PC-3 (cell line): ENCODE data around the gene TTLL12. TPM values are rescaled to one million over a fixed set of nuclear protein-coding genes. Genes with fewer than 3 reads are reported as not detected.
A peak's percentile ranks its signal among the peaks of the same experiment; 100 is the strongest.

Experiments
- ATAC-seq: fragments of 200-7000 bp; cut with Tn5 transposase; 2 replicates; pipeline ENCODE4 v1.9.1; 2020; ENCODE audit warnings: mild to moderate bottlenecking, moderate library complexity
- BruUV-seq: library from RNA; stranded (reverse); fragments of 400-500 nt; replicated peaks from 2 replicates; lab custom pipeline; 2021; lab: Mats Ljungman, UMichigan
- CTCF ChIA-PET: fragments of 300-600 bp; sonication (Branson Sonifier 250); formaldehyde crosslinking; loops from one replicate; lab custom pipeline; 2022; ENCODE audit warnings: antibody characterized with exemption; lab: Charles Lee
- POLR2A ChIA-PET: fragments of 300-600 bp; sonication (Branson Sonifier 250); formaldehyde crosslinking; loops from one replicate; lab custom pipeline; 2022; ENCODE audit warnings: antibody characterized with exemption; ENCODE audit not compliant: unreplicated experiment; lab: Charles Lee
- DNase-seq: peaks from one replicate; pipeline ENCODE4 v3.0.0-alpha.2; 2015
- H2AFZ ChIP-seq: fragments of 300-600 bp; sonication (generic); 2 replicates; pipeline ENCODE4 v1.6.0; 2016; ENCODE audit warnings: antibody characterized with exemption, low read length
- H3F3A ChIP-seq: fragments of 300-600 bp; sonication (generic); one replicate; pipeline ENCODE4 v1.6.0; 2017; ENCODE audit warnings: antibody characterized with exemption, low read length, control low read depth, mild to moderate bottlenecking; ENCODE audit not compliant: unreplicated experiment
- H3K27ac ChIP-seq: fragments of 300-600 bp; sonication (generic); 2 replicates; pipeline ENCODE4 v1.5.1; 2016; ENCODE audit warnings: mild to moderate bottlenecking, low read length
- H3K27me3 ChIP-seq: fragments of 300-600 bp; sonication (generic); 2 replicates; pipeline ENCODE4 v1.6.1; 2016; ENCODE audit warnings: low read length, mixed read lengths
- H3K36me3 ChIP-seq: fragments of 300-600 bp; sonication (generic); 2 replicates; pipeline ENCODE4 v1.6.1; 2016; ENCODE audit warnings: low read depth, mixed run types, low read length, mixed read lengths
- H3K4me1 ChIP-seq: fragments of 300-600 bp; sonication (generic); 2 replicates; pipeline ENCODE4 v1.5.1; 2016; ENCODE audit warnings: low read length; ENCODE audit not compliant: insufficient read depth
- H3K4me2 ChIP-seq: fragments of 300-600 bp; sonication (generic); 2 replicates; pipeline ENCODE4 v1.6.0; 2016; ENCODE audit warnings: low read length
- H3K4me3 ChIP-seq: fragments of 300-600 bp; sonication (generic); 2 replicates; pipeline ENCODE4 v1.5.1; 2016; ENCODE audit warnings: mild to moderate bottlenecking, low read length, mixed read lengths
- H3K79me2 ChIP-seq: fragments of 300-600 bp; sonication (generic); 2 replicates; pipeline ENCODE4 v1.6.1; 2017; ENCODE audit warnings: low read length, mixed read lengths
- H3K9ac ChIP-seq: fragments of 300-600 bp; sonication (generic); 2 replicates; pipeline ENCODE4 v1.6.0; 2016; ENCODE audit warnings: mild to moderate bottlenecking, low read length
- H3K9me2 ChIP-seq: fragments of 300-600 bp; sonication (generic); replicated peaks from 2 replicates; pipeline ENCODE4 v1.6.1; 2016; ENCODE audit warnings: mixed run types, low read length, mixed read lengths
- H3K9me3 ChIP-seq: fragments of 300-600 bp; sonication (generic); 2 replicates; pipeline ENCODE4 v1.6.1; 2016; ENCODE audit warnings: low read length, mixed read lengths
- H4K20me1 ChIP-seq: fragments of 300-600 bp; sonication (generic); 2 replicates; pipeline ENCODE4 v1.6.1; 2016; ENCODE audit warnings: low read length, mixed read lengths
- CTCF ChIP-seq: fragments of 300-600 bp; sonication (generic); conservative IDR thresholded peaks from 2 replicates; pipeline ENCODE4 v1.5.1; 2017; ENCODE audit warnings: antibody characterized with exemption, low read depth, mild to moderate bottlenecking, low read length
- EZH2 ChIP-seq: fragments of 300-600 bp; sonication (generic); IDR thresholded peaks from one replicate; pipeline ENCODE4 v1.6.1; 2017; ENCODE audit warnings: antibody characterized with exemption, mild to moderate bottlenecking, low read length; ENCODE audit not compliant: unreplicated experiment
- EZH2phosphoT487 ChIP-seq: fragments of 300-600 bp; sonication (generic); IDR thresholded peaks from 2 replicates; pipeline ENCODE4 v1.6.1; 2018; ENCODE audit warnings: mild to moderate bottlenecking, antibody characterized with exemption, low read length, borderline replicate concordance
- intact Hi-C: fragments of 100-400 bp; cut with micrococcal nuclease; formaldehyde crosslinking; loops from 2 replicates; pipeline ENCODE4 v1.9.0; 2023
- total RNA-seq: library from RNA; depleted of rRNA; stranded (reverse); fragments of >200 nt; gene quantifications from 2 replicates; pipeline ENCODE4 v1.2.3, GENCODE V29; 2014

Gene TTLL12
- total RNA-seq, 1 experiment from 2014 or later: 48.9 TPM

GRCh38 chr22:43166132-43166930 lies 20.6 kb downstream of the TTLL12 start:
- no peak for TF ChIP-seq EZH2
- no peak for TF ChIP-seq EZH2phosphoT487
- TF ChIP-seq CTCF: no peak
- ATAC-seq: no peak
- ChIA-PET POLR2A (interaction anchor here (0.6 kb wide), 1 partner anchor 58 kb away, joined by 12 read pairs; no protein-coding TSS in a partner anchor), CTCF (no interaction called here)
- no TSS peak for BruUV-seq
- H3K9ac ChIP-seq: no peak overlapping the region
- no peaks in the 10 kb centered on the region for H3K9me3 ChIP-seq
- H3K4me1 ChIP-seq: no peaks in the 10 kb centered on the region
- H4K20me1 ChIP-seq: no peaks in the 10 kb centered on the region
- H3K27ac ChIP-seq: no peak overlapping the region
- no peaks in the 10 kb centered on the region for H3K27me3 ChIP-seq
- no peaks in the 10 kb centered on the region for H3K9me2 ChIP-seq
- H3K4me2 ChIP-seq: no peak overlapping the region
- H3K79me2 ChIP-seq: no peaks in the 10 kb centered on the region
- no peak for DNase-seq
- intact Hi-C loops: no loop called here
- no peak overlapping the region for H2AFZ ChIP-seq
- no peak overlapping the region for H3K4me3 ChIP-seq
- H3K36me3 ChIP-seq: no peaks in the 10 kb centered on the region
- no peaks in the 10 kb centered on the region for H3F3A ChIP-seq

GRCh38 chr22:43164636-43165035 lies 22.3 kb downstream of the TTLL12 start:
- H3K9me2 ChIP-seq: no peaks in the 10 kb centered on the region
- no peaks in the 10 kb centered on the region for H3K79me2 ChIP-seq
- no peak for ATAC-seq
- H3K9ac ChIP-seq: no peak overlapping the region
- H3K4me3 ChIP-seq: no peak overlapping the region
- TSS peak; percentile 13 for BruUV-seq
- no peak overlapping the region for H3K27ac ChIP-seq
- TF ChIP-seq EZH2 (no peak), EZH2phosphoT487 (no peak), CTCF (no peak)
- H3K9me3 ChIP-seq: no peaks in the 10 kb centered on the region
- H3K36me3 ChIP-seq: no peaks in the 10 kb centered on the region; the same call in 1 of the 2 replicates
- no peaks in the 10 kb centered on the region for H3K27me3 ChIP-seq
- H3K4me1 ChIP-seq: no peaks in the 10 kb centered on the region
- POLR2A ChIA-PET: no interaction called here
- H3K4me2 ChIP-seq: no peak overlapping the region
- no peaks in the 10 kb centered on the region for H3F3A ChIP-seq
- CTCF ChIA-PET: no interaction called here
- intact Hi-C loops: no loop called here
- no peaks in the 10 kb centered on the region for H4K20me1 ChIP-seq
- H2AFZ ChIP-seq: no peak overlapping the region
- DNase-seq: no peak

GRCh38 chr22:43163241-43163795 lies 23.6 kb downstream of the TTLL12 start:
- Histone ChIP-seq H3K9me3 (no peaks in the 10 kb centered on the region), H3K4me1 (no peaks in the 10 kb centered on the region), H4K20me1 (peaks cover 2% of the 10 kb centered on the region; the same call in 1 of the 2 replicates), H3K4me3 (no peak overlapping the region), H3K27me3 (no peaks in the 10 kb centered on the region), H3K4me2 (no peak overlapping the region), H3K79me2 (peaks cover 4% of the 10 kb centered on the region; the same call in 1 of the 2 replicates), H3K36me3 (no peaks in the 10 kb centered on the region; the same call in 1 of the 2 replicates), H3K9me2 (no peaks in the 10 kb centered on the region), H3K9ac (no peak overlapping the region), H3F3A (no peaks in the 10 kb centered on the region), H3K27ac (no peak overlapping the region), H2AFZ (no peak overlapping the region)
- BruUV-seq: no TSS peak
- TF ChIP-seq EZH2 (no peak), CTCF (no peak), EZH2phosphoT487 (no peak)
- POLR2A ChIA-PET: no interaction called here
- no peak for DNase-seq
- intact Hi-C loops: no loop called here
- CTCF ChIA-PET: no interaction called here
- no peak for ATAC-seq
